LNCaP clone FGC (cell line): Measurements from ENCODE around the gene DHH.
A peak's percentile ranks its signal among the peaks of the same experiment; 100 is the strongest.

Source experiments
- DNase-seq: peaks from one replicate; pipeline ENCODE4 v3.0.0-alpha.2; 2011; ENCODE audit warnings: low read depth
- H3K4me3 ChIP-seq: 2 replicates; pipeline ENCODE4 v1.5.1; 2011; ENCODE audit warnings: mild to moderate bottlenecking, low read depth, low read length, control low read depth
- CTCF ChIP-seq: IDR thresholded peaks from 2 replicates; pipeline ENCODE4 v1.5.1; 2012; ENCODE audit warnings: mild to moderate bottlenecking; ENCODE audit not compliant: control insufficient read depth, insufficient read depth; ENCODE audit errors: extremely low read depth

Gene DHH

GRCh38 chr12:49105504-49106084 lies 11.0 kb upstream of the DHH start:
- H3K4me3 ChIP-seq, result no peak overlapping the region
- peak; percentile 26 for DNase-seq
- no peak for TF ChIP-seq CTCF

DNA sequence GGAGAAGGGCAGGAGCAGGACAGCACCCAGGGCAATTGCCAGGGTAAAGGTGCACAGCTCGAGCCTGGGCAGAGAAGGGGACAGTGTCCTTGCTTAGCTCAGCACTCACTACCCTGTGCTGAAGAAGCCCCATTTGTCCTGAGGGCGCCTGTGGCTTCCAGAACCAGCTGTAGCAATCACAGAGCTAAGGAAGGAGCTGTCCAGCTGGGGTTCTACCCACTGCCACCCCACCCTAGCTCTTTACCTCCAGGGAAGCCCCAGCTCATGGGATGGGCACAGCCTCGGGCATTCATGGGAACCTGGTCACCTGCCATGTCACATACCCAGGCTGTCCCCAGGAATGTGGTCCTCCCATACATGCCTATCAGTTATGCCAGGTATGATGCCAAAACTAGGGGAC lies 10.2 kb upstream of the DHH start:
- no peak for DNase-seq
- no peak for TF ChIP-seq CTCF
- H3K4me3 ChIP-seq, result no peak overlapping the region

DNA sequence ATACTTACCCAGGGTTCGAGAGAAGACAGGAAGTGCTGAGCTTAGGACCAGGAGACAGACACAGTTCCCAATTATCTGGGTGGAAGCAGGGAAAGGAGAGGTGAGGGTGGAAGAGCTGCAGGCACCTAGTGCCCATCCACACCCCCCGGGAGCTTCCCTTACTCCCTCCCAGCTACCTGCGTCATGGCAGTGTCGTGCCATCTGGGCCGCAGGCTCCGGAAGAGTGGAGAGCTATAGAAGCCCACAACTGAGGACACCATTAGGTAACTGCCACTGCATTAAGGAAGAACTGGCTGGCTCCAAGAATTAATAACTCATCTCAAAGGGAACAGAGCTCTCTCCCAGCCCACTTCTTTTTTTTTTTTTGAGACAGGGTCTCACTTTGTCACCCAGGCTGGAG lies 5.8 kb upstream of the DHH start:
- TF ChIP-seq CTCF, result no peak
- DNase-seq, result no peak
- no peak overlapping the region for H3K4me3 ChIP-seq

GRCh38 chr12:49098703-49099102 lies 4.1 kb upstream of the DHH start:
- no peak for DNase-seq
- H3K4me3 ChIP-seq, result no peak overlapping the region
- TF ChIP-seq CTCF, result no peak

DNA sequence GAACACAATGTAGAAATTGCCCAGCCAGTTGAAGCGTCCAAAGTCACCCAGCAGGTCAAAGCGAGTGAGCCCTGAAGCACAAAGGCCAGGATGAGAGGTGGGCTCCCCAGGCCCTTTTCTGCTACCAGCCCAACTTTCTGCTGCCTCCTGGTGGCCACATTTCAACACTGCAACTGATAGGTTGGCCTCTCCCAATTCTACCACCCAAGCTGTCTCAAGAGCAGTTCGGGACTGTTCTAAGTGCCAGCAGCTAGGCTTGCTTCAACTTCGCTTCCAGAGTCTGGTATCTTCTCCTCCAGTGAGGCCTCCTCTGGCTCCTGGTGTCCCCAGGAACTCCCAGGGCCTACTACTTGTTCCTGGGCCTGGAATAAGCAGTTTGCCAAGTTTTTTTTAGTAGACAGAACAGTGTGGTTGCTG lies 3.4 kb upstream of the DHH start:
- H3K4me3 ChIP-seq, result no peak overlapping the region
- peak; percentile 71 for TF ChIP-seq CTCF
- no peak for DNase-seq

DNA sequence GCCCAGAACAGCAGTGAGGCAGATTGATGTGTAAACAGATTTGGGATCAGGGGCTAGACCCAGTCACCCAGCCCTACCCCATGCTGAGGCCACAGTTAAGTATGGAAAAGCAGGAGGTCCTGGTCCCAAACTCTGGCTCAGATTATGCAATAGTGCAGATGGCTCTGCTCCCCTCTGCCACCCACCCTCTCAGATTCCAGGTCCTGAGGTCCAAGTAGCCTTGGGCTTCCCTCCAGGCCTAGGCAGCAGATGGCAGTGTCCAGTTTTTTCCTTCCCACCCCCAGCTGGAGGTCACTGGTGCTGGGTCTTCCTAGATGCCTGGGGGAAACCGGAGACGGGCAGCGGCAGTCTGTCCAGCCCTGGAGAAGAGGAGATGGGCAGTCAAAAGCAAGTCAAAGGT lies 2.8 kb upstream of the DHH start:
- no peak overlapping the region for H3K4me3 ChIP-seq
- DNase-seq, result no peak
- no peak for TF ChIP-seq CTCF

- no peak for TF ChIP-seq CTCF
- no peak for DNase-seq
- H3K4me3 ChIP-seq, result no peak overlapping the region
Measured at GRCh38 chr12:49094975-49095365, 369 bp upstream of the DHH start.
